Activated CD8-positive, alpha-beta T cell treated with anti-CD3 and anti-CD28 coated beads, Interleukin-2, amount 10 ng/mL, durations not matched to agents 7 days and 5 days (primary cell): ENCODE measurements around the gene P3H2. TPM values are rescaled to one million over a fixed set of nuclear protein-coding genes. Genes with fewer than 3 reads are reported as not detected.

ENCODE experiments used
- ATAC-seq: fragments of 150-1000 bp; cut with Tn5 transposase; one replicate; pipeline ENCODE4 v1.10.0; 2021; ENCODE audit warnings: moderate library complexity
- CTCF ChIA-PET: fragments of 350-600 bp; sonication (Branson Sonifier 250); formaldehyde crosslinking; loops from one replicate; lab custom pipeline; 2021; ENCODE audit warnings: antibody characterized with exemption; lab: Charles Lee
- POLR2A ChIA-PET: fragments of 350-600 bp; sonication (Branson Sonifier 250); formaldehyde crosslinking; loops from one replicate; lab custom pipeline; 2021; ENCODE audit warnings: antibody characterized with exemption; lab: Charles Lee
- DNase-seq: peaks from one replicate; pipeline ENCODE4 v3.0.0-alpha.2; 2020
- H3K27ac Mint-ChIP-seq: one replicate; pipeline ENCODE4 v1.8.0; 2021; ENCODE audit warnings: mild to moderate bottlenecking, mixed read lengths
- H3K27me3 Mint-ChIP-seq: one replicate; pipeline ENCODE4 v1.8.0; 2021; ENCODE audit warnings: low read depth, mixed read lengths
- H3K36me3 Mint-ChIP-seq: one replicate; pipeline ENCODE4 v1.8.0; 2021; ENCODE audit warnings: low read depth, mixed read lengths
- H3K4me1 Mint-ChIP-seq: one replicate; pipeline ENCODE4 v1.8.0; 2021; ENCODE audit warnings: low read depth, mixed read lengths
- H3K4me3 Mint-ChIP-seq: one replicate; pipeline ENCODE4 v1.8.0; 2021; ENCODE audit warnings: mild to moderate bottlenecking, mixed read lengths
- H3K9me3 Mint-ChIP-seq: one replicate; pipeline ENCODE4 v1.8.0; 2022; ENCODE audit warnings: mixed read lengths; ENCODE audit not compliant: insufficient read depth
- total RNA-seq, 2 experiments: library from RNA; stranded (reverse); gene quantifications; one replicate each; pipeline ENCODE4 v1.2.3, GENCODE V29; 2021

The P3H2 gene
- total RNA-seq, 2 experiments from 2014 or later = not detected

DNA sequence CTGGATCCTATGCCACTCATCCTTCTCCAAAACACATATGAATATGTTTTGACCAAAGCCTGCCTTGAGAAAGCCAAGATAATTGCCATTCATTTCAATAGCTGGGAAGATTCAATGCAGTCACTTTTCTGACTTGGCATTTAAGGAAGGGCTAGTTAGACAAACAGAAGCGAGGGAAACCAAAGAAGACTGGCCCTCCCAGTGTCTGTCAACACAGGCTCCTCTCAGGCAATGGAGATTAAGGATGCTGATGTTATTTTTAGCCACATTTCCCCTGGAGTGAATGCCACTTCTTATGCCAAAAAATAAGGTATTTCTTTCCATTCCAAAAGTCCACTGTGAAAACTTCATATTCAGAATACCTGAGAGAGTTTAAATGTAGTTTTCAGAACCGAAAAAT is 101.7 kb downstream of the P3H2 start:
- Mint-ChIP-seq H3K4me3 (no peak overlapping the region), H3K27ac (no peak overlapping the region)
- CTCF ChIA-PET = no interaction called here

DNA sequence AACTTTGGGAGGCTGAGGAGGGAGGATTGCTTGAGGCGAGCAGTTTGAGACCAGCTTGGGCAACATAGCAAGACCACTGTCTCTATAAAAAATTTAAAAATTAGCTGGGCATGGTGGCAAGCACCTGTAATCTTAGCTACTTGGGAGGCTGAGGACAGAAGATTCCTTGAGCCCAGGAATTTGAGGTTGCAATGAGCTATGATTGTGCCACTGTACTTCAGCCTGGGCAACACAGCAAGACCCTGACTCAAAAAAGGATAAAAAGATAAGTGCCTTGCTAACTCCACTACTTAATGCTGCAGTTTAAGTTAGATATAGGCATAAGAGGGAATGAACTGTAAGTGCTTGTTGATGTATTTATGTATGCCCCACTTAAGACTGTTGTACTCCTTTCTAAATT is 102.2 kb downstream of the P3H2 start:
- Mint-ChIP-seq H3K4me1 (no peaks in the 10 kb centered on the region), H3K9me3 (no peaks in the 10 kb centered on the region), H3K27ac (no peak overlapping the region), H3K27me3 (peaks cover 3% of the 10 kb centered on the region), H3K4me3 (no peak overlapping the region), H3K36me3 (no peaks in the 10 kb centered on the region)
- DNase-seq (no peak), ATAC-seq (no peak)
- ChIA-PET CTCF (no interaction called here), POLR2A (no interaction called here)

More for the DNA sequence above, 101.7 kb downstream of the P3H2 start:
- Mint-ChIP-seq H3K9me3 (no peaks in the 10 kb centered on the region), H3K4me1 (no peaks in the 10 kb centered on the region), H3K27me3 (peaks cover 3% of the 10 kb centered on the region), H3K36me3 (no peaks in the 10 kb centered on the region)
- DNase-seq = no peak
- ATAC-seq = no peak
- POLR2A ChIA-PET = no interaction called here

DNA sequence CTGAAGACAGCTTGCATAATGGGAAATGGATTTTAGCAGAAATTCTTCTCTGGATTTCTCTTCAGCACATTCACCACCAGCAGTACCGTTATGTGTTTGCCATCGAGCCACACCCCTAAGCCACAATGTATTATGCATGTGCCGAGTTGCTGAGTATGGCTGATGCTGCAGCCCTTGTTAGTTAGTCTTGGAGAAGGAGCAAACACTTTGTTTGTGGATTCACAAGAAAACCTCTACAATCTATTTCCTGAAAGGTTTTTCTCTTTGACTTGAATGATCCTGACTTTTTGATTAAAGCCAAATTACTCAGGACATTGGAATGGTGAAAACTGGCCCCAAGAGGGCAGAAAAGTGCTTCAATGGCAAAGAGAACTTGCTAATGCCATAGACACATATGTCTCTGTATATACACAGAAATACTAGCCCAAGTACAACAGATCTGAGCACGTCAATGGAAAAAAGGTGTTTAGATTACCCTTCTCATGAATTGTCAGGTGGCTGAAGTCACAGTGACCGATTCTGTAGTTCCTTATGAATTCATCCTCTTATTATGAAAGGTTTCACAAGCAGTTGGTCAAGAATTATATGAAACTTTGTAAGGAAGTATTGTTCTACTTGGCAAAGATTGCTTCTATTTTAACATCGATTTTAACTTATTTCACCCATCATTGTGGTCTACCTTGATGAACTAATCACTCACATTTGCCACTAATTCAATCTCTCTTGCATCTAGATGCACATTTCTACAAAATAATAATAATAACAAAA is 103.0 kb downstream of the P3H2 start:
- ATAC-seq = no peak
- no peak overlapping the region for H3K27ac Mint-ChIP-seq
- no peak overlapping the region for H3K4me3 Mint-ChIP-seq
- no peaks in the 10 kb centered on the region for H3K9me3 Mint-ChIP-seq
- POLR2A ChIA-PET = interaction anchor here (0.6 kb wide), 1 partner anchor 194 kb away, joined by 5 read pairs; no protein-coding TSS in a partner anchor
- no peaks in the 10 kb centered on the region for H3K4me1 Mint-ChIP-seq
- CTCF ChIA-PET = no interaction called here
- H3K36me3 Mint-ChIP-seq = no peaks in the 10 kb centered on the region
- H3K27me3 Mint-ChIP-seq = peaks cover 3% of the 10 kb centered on the region
- no peak for DNase-seq

GRCh38 chr3:190016966-190017365 is 103.7 kb downstream of the P3H2 start:
- ATAC-seq = no peak
- Mint-ChIP-seq H3K27ac (no peak overlapping the region), H3K4me1 (no peaks in the 10 kb centered on the region)

GRCh38 chr3:190014940-190015339 is 105.8 kb downstream of the P3H2 start:
- Mint-ChIP-seq H3K9me3 (no peaks in the 10 kb centered on the region), H3K4me3 (no peak overlapping the region), H3K27ac (no peak overlapping the region), H3K27me3 (peaks cover 2% of the 10 kb centered on the region), H3K36me3 (no peaks in the 10 kb centered on the region), H3K4me1 (no peaks in the 10 kb centered on the region)
- ChIA-PET POLR2A (no interaction called here), CTCF (no interaction called here)
- no peak for ATAC-seq
- no peak for DNase-seq

More at GRCh38 chr3:190016966-190017365, 103.7 kb downstream of the P3H2 start:
- no peak for DNase-seq
- no peaks in the 10 kb centered on the region for H3K36me3 Mint-ChIP-seq
- H3K9me3 Mint-ChIP-seq = no peaks in the 10 kb centered on the region
- H3K27me3 Mint-ChIP-seq = peaks cover 5% of the 10 kb centered on the region
- H3K4me3 Mint-ChIP-seq = no peak overlapping the region
- ChIA-PET POLR2A (interaction anchor here (0.6 kb wide), 1 partner anchor 194 kb away, joined by 5 read pairs; no protein-coding TSS in a partner anchor), CTCF (no interaction called here)

DNA sequence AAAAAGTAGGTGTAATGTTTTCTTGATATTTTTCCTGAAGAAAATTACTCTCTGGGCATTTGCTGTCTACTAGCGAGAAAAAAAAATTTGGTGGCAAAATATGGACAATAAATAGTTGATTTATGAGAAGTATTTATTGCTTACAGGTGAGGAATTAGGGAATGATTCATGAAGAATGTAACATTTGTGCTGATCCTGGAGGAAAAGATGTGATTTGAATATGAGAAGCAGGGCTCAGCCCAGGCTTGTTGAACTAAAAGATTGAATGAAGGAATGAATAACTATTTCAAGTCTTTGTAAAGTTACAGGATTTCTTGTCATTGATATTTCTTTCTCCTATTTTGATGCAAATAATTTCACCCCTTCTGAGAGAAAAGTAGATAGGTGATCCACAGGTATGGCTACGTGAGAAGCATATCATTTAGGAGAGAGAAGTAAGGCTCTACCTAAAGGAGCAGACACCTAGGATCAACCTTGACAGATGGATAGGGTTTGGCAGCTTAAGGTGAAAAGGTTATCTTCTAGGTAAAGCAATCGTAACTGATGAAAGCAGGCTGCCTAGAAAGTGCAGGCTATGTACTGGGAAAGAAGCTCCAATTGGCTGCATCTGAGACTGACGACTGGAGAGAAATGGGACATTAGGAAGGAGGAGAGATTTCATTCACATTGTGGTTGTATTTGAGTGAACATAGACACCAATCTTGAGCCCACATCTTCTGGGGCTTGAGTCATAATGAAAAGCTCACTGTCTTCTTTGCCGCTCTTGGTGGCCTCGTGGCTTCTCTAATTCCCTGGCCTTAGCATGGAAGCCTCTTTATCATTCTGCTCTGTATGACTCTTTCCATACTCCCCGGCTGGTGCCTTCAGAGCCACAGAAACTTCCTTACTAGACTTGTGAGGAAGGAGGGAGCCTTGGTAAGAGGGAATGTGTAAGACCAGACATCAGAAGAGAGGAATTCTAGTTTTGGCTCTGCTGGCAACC is 106.5 kb downstream of the P3H2 start:
- ChIA-PET CTCF (no interaction called here), POLR2A (no interaction called here)
- no peaks in the 10 kb centered on the region for H3K4me1 Mint-ChIP-seq
- no peaks in the 10 kb centered on the region for H3K9me3 Mint-ChIP-seq
- no peak overlapping the region for H3K27ac Mint-ChIP-seq
- peaks cover 2% of the 10 kb centered on the region for H3K27me3 Mint-ChIP-seq
- H3K36me3 Mint-ChIP-seq = no peaks in the 10 kb centered on the region
- no peak overlapping the region for H3K4me3 Mint-ChIP-seq
- DNase-seq (no peak), ATAC-seq (no peak)

DNA sequence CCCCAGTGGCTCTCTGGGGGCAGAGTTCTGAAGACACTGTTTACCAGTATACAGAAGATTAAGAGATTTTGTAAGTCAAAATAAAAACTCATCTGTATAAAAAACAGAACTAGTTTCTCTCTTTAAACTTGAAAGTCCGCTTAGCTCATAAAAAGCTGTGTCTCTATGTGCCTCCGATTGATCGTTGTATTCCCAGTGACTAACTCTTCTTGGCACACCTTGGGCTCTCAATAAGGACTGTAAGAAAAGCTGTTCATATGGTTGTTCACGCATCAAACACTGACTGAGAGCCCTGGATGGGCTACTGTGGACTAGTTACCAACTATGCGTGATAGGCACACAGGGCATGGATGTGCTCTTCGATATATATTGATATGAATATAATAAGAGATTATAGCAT is 107.9 kb downstream of the P3H2 start:
- Mint-ChIP-seq H3K36me3 (no peaks in the 10 kb centered on the region), H3K4me3 (no peak overlapping the region), H3K27ac (no peak overlapping the region), H3K9me3 (no peaks in the 10 kb centered on the region), H3K4me1 (no peaks in the 10 kb centered on the region), H3K27me3 (peaks cover 2% of the 10 kb centered on the region)
- DNase-seq (no peak), ATAC-seq (no peak)
- POLR2A ChIA-PET = no interaction called here
- CTCF ChIA-PET = no interaction called here

GRCh38 chr3:190012314-190012782 is 108.3 kb downstream of the P3H2 start:
- H3K4me1 Mint-ChIP-seq = no peaks in the 10 kb centered on the region
- DNase-seq (no peak), ATAC-seq (no peak)
- no peak overlapping the region for H3K27ac Mint-ChIP-seq
- ChIA-PET CTCF (no interaction called here), POLR2A (no interaction called here)
- no peaks in the 10 kb centered on the region for H3K36me3 Mint-ChIP-seq
- peaks cover 2% of the 10 kb centered on the region for H3K27me3 Mint-ChIP-seq
- no peak overlapping the region for H3K4me3 Mint-ChIP-seq
- no peaks in the 10 kb centered on the region for H3K9me3 Mint-ChIP-seq

DNA sequence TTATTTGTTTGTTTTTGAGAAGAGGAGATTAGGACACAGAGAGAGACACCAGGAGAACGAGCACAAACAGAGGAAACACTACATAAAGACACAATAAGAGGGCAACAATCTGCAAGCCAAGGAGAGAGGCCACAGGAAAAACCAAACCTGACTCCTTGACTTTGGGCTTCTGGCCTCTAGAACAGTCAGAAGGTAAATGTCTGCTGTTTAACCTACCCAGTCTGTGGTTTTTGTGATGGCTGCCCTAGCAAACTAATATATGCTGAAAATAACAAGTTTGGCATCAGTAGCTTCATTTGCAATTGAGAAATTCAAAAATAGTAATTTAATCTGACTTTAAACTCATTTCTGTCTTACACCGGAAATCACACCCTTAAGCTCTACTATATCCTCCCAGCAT is 110.2 kb downstream of the P3H2 start:
- Mint-ChIP-seq H3K4me1 (no peaks in the 10 kb centered on the region), H3K27me3 (peaks cover 5% of the 10 kb centered on the region), H3K36me3 (no peaks in the 10 kb centered on the region), H3K27ac (no peak overlapping the region), H3K4me3 (no peak overlapping the region), H3K9me3 (no peaks in the 10 kb centered on the region)
- DNase-seq = no peak
- ChIA-PET POLR2A (no interaction called here), CTCF (no interaction called here)
- ATAC-seq = no peak

GRCh38 chr3:190009614-190010013 is 111.1 kb downstream of the P3H2 start:
- Mint-ChIP-seq H3K9me3 (no peaks in the 10 kb centered on the region), H3K36me3 (no peaks in the 10 kb centered on the region), H3K4me1 (no peaks in the 10 kb centered on the region), H3K4me3 (no peak overlapping the region), H3K27ac (no peak overlapping the region), H3K27me3 (peaks cover 5% of the 10 kb centered on the region)
- ChIA-PET POLR2A (no interaction called here), CTCF (no interaction called here)
- ATAC-seq = no peak
- DNase-seq = no peak

DNA sequence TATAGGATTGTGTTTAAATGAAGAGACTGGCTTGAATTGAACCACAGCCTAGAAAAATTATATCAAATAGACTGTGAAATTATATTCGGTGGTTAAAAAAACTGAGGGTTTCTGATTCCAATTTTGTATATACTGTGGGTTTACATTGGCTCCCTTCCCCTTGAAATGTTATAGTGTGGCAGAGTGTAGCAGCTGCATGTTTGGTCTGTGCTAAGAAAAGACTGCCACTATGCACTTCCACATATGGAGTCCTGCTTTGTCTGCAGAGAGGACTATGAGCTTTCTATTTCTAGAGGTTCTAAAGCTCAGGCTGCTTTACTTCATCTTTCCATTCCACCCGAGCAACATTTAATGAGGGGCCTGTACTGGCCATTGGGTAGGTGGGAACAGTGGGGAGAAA is 112.3 kb downstream of the P3H2 start:
- Mint-ChIP-seq H3K27ac (no peak overlapping the region), H3K4me3 (no peak overlapping the region), H3K27me3 (peaks cover 5% of the 10 kb centered on the region), H3K36me3 (no peaks in the 10 kb centered on the region), H3K4me1 (no peaks in the 10 kb centered on the region), H3K9me3 (no peaks in the 10 kb centered on the region)
- no peak for DNase-seq
- POLR2A ChIA-PET = no interaction called here
- ATAC-seq = no peak
- CTCF ChIA-PET = no interaction called here
